Measurements from ENCODE around the gene LNX1.

The LNX1 gene

GRCh38 chr4:53545942-53546581 lies 45.2 kb downstream of the LNX1 start:
- no peak overlapping the region for H3K4me3 ChIP-seq (ENCODE audit: low read depth, low read length)
- DNase-seq (ENCODE audit: low read depth): no peak
- TF ChIP-seq CTCF (IDR thresholded peaks at IDR 0.05; ENCODE audit: low read depth, low read length, missing control alignments): no peak

- DNase-seq (ENCODE audit: low read depth): no peak
- no peak for TF ChIP-seq CTCF (IDR thresholded peaks at IDR 0.05; ENCODE audit: low read depth, low read length, missing control alignments)
These were observed 46.0 kb downstream of the LNX1 start for GRCh38 chr4:53545273-53545672.

GRCh38 chr4:53543561-53543960 lies 47.7 kb downstream of the LNX1 start:
- no peak for TF ChIP-seq CTCF (IDR thresholded peaks at IDR 0.05; ENCODE audit: low read depth, low read length, missing control alignments)
- no peak for DNase-seq (ENCODE audit: low read depth)
- H3K4me3 ChIP-seq (ENCODE audit: low read depth, low read length): no peak overlapping the region

More at GRCh38 chr4:53545273-53545672, 46.0 kb downstream of the LNX1 start:
- H3K4me3 ChIP-seq (ENCODE audit: low read depth, low read length): no peak overlapping the region

GRCh38 chr4:53541577-53542206 lies 49.6 kb downstream of the LNX1 start:
- TF ChIP-seq CTCF (IDR thresholded peaks at IDR 0.05; ENCODE audit: low read depth, low read length, missing control alignments): no peak
- no peak overlapping the region for H3K4me3 ChIP-seq (ENCODE audit: low read depth, low read length)
- DNase-seq (ENCODE audit: low read depth): no peak

GRCh38 chr4:53538756-53539155 lies 52.5 kb downstream of the LNX1 start:
- no peak overlapping the region for H3K4me3 ChIP-seq (ENCODE audit: low read depth, low read length)
- TF ChIP-seq CTCF (IDR thresholded peaks at IDR 0.05; ENCODE audit: low read depth, low read length, missing control alignments): no peak
- DNase-seq (ENCODE audit: low read depth): no peak

- no peak overlapping the region for H3K4me3 ChIP-seq (ENCODE audit: low read depth, low read length)
- TF ChIP-seq CTCF (IDR thresholded peaks at IDR 0.05; ENCODE audit: low read depth, low read length, missing control alignments): no peak
- no peak for DNase-seq (ENCODE audit: low read depth)
These were observed 53.7 kb downstream of the LNX1 start for GRCh38 chr4:53537606-53538005.

- TF ChIP-seq CTCF (IDR thresholded peaks at IDR 0.05; ENCODE audit: low read depth, low read length, missing control alignments): no peak
- DNase-seq (ENCODE audit: low read depth): no peak
- H3K4me3 ChIP-seq (ENCODE audit: low read depth, low read length): no peak overlapping the region
These were observed 55.0 kb downstream of the LNX1 start for GRCh38 chr4:53536328-53536727.

All from GM12864 (cell line).